ENCODE measurements around the gene PLA2G2C.

DNA sequence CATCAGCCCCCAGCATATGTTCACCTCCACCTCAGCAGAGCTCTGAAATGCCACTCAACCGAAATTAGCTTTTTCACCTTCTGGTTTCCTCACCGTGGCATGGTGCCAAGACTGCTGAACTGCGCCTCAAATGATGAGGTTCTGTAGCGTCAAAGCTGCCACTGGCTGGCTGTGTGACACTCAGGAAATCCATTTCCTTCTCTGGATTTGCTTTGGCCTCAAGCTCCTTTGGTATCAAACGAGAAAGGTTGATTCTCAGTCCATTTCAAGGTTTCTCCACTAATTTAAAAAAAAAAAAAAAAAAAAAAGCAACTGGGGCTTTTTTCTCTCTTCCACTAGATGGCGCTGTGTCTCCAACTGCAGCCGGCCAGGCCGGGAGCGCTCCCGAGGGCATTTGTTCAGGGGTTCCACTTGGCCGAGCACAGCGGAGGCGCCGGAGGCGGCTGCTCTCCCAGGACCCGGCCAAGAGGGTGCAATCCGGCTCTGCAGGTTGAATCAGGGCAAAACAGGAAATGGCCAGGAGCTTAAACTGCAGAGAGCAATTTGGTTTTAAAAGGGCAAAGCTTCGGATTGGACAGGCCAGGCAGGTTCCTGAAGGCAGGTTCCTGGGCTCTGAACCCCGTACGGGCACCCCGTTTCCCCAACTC lies 26.5 kb upstream of the PLA2G2C start:
- TF ChIP-seq GABPA (IDR thresholded peaks at IDR 0.05; ENCODE audit: low read depth, low read length) = no peak
- no peak for TF ChIP-seq GABPA (CRISPR knock-in tag; IDR thresholded peaks at IDR 0.05; ENCODE audit: low read depth)
- TF ChIP-seq ZFP1 (CRISPR knock-in tag; IDR thresholded peaks at IDR 0.05) = no peak
- TF ChIP-seq, protein P1, sequence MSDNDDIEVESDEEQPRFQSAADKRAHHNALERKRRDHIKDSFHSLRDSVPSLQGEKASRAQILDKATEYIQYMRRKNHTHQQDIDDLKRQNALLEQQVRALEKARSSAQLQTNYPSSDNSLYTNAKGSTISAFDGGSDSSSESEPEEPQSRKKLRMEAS (IDR thresholded peaks at IDR 0.05) = no peak
- TF ChIP-seq, protein P2, sequence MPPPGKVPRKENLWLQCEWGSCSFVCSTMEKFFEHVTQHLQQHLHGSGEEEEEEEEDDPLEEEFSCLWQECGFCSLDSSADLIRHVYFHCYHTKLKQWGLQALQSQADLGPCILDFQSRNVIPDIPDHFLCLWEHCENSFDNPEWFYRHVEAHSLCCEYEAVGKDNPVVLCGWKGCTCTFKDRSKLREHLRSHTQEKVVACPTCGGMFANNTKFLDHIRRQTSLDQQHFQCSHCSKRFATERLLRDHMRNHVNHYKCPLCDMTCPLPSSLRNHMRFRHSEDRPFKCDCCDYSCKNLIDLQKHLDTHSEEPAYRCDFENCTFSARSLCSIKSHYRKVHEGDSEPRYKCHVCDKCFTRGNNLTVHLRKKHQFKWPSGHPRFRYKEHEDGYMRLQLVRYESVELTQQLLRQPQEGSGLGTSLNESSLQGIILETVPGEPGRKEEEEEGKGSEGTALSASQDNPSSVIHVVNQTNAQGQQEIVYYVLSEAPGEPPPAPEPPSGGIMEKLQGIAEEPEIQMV (CRISPR knock-in tag; IDR thresholded peaks at IDR 0.05; ENCODE audit: low read depth) = no peak

Measured in HepG2 (cell line).